Pulmonary artery endothelial cell (primary cell): ENCODE measurements around the gene MAG. TPM values are rescaled to one million over a fixed set of nuclear protein-coding genes. Genes with fewer than 3 reads are reported as not detected.

ENCODE experiments used
- DNase-seq: peaks from one replicate; pipeline ENCODE4 v3.0.0-alpha.2; 2011; ENCODE audit warnings: low read depth, low spot score
- total RNA-seq: library from RNA; depleted of rRNA; stranded (reverse); fragments of >200 nt; gene quantifications from 2 replicates; pipeline ENCODE4 v1.2.3, GENCODE V29; 2014

Gene MAG
- total RNA-seq, 1 donor from 2014 or later, result not detected

DNA sequence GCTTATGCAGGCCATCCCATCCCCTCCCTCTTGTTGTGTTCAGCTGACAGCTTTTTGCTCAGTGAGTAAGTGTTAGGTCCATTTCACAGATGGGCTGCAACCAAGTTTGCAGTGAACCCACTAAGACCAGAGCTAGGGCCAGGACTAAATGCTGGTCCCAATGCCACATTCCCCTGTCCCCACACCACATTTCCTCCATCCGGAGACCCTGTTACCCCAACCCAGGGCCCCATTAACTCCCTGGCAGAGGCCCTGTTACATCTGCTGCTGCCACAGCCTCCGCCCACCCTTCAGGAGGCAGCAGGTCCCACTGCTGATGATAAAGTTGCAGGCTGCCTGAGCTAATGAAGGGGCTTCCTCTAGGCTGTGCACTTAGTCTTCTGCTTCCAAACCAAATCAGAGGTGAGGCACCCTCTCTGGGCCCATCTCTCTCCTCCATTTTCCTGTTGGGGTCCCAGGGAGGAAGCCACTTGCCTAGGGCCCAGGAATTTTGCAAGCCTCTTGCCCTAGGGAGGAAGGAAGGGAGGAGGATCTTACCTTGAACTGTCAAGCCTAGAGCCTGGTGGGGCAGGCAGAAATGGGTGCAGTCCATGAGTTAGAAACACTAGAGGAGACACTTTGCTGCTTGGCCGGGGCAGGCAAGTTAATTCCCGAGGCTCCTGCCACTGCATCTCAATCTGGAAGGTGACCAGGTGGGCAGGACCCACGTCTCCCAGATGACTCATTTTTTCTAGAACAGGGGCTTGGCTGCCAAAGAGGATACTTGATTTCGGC is 26.6 kb upstream of the MAG start:
- no peak for DNase-seq

DNA sequence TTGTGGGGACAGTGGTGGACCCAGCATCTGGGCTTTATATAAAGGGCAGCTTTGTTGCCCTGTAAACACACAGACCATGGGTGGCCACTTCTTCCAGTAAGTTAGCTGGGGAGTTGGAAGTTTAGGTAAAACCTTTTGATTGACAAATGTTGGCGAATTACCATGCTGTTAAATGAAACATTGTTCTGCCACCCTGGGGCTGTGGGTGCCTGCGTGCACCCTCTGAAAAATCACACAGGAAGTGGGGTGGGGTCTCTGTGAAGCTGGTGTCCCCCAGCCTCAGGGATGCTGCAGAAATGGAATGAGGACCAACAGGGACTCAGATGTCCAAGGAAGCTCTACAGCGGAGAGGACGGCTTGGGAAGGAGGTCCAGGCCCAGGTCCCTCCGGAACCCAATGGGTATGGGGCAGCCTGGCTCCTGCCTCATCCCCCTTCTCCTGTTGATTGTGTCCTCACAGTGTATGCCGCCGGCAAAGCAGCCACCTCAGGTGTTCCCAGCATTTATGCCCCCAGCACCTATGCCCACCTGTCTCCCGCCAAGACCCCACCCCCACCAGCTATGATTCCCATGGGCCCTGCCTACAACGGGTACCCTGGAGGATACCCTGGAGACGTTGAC is 26.0 kb upstream of the MAG start:
- DNase-seq, result no peak

DNA sequence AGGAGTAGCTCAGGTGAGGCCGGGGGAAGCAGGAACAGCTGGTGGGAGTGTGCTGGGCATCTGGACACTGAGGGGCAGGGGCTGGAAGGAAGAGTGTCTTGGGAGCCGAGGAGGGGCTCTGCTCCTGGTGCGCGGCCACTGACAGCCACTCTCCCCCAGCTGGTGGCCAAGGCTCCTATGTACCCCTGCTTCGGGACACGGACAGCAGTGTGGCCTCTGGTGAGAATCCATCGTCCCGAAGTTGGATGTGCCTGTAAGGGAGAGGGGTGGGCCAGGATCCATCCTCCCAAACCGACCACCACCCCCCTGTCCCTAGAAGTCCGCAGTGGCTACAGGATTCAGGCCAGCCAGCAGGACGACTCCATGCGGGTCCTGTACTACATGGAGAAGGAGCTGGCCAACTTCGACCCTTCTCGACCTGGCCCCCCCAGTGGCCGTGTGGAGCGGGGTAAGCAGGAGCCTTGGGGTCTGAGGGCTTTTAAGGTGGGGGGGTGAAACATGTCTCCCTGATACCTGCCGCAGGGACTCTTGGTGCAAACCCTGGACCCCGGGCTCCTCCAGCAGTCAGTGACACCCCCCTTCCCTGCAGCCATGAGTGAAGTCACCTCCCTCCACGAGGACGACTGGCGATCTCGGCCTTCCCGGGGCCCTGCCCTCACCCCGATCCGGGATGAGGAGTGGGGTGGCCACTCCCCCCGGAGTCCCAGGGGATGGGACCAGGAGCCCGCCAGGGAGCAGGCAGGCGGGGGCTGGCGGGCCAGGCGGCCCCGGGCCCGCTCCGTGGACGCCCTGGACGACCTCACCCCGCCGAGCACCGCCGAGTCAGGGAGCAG is 25.2 kb upstream of the MAG start:
- no peak for DNase-seq

DNA sequence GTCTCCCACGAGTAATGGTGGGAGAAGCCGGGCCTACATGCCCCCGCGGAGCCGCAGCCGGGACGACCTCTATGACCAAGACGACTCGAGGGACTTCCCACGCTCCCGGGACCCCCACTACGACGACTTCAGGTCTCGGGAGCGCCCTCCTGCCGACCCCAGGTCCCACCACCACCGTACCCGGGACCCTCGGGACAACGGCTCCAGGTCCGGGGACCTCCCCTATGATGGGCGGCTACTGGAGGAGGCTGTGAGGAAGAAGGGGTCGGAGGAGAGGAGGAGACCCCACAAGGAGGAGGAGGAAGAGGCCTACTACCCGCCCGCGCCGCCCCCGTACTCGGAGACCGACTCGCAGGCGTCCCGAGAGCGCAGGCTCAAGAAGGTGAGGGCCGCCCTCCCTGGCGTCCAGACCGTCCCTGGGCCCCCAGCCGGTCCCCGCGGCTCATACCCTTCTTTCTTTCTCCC is 24.6 kb upstream of the MAG start:
- no peak for DNase-seq

DNA sequence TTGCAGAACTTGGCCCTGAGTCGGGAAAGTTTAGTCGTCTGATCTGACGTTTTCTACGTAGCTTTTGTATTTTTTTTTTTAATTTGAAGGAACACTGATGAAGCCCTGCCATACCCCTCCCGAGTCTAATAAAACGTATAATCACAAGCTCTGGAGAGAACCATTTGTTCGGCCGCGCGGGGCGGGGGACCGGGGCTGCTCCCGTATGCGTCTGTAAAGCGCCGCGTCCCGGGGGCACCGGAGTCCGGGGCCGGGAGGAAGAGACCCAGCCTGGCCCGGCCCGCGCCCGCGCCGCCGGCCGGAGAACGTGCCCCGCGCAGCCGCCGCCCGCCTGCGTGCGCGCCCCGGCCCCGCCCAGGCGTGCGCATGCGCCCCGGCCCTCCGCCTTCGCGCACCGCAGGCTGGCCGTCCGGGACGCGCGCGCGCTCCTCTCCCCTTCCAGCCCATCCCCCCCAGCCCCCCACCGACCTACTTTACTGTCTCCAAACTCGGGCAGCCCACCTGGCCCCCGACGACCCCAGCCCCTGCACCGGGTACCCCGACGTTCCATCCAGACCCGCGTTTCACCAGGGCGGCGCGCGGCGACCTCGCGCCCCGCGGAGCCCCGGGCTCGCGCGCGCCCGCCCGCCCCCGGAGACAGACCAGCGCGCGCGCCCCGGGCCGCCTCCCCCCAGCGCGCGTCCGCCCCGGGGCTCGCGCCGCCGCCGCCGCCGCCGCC is 24.0 kb upstream of the MAG start:
- DNase-seq, result no peak

DNA sequence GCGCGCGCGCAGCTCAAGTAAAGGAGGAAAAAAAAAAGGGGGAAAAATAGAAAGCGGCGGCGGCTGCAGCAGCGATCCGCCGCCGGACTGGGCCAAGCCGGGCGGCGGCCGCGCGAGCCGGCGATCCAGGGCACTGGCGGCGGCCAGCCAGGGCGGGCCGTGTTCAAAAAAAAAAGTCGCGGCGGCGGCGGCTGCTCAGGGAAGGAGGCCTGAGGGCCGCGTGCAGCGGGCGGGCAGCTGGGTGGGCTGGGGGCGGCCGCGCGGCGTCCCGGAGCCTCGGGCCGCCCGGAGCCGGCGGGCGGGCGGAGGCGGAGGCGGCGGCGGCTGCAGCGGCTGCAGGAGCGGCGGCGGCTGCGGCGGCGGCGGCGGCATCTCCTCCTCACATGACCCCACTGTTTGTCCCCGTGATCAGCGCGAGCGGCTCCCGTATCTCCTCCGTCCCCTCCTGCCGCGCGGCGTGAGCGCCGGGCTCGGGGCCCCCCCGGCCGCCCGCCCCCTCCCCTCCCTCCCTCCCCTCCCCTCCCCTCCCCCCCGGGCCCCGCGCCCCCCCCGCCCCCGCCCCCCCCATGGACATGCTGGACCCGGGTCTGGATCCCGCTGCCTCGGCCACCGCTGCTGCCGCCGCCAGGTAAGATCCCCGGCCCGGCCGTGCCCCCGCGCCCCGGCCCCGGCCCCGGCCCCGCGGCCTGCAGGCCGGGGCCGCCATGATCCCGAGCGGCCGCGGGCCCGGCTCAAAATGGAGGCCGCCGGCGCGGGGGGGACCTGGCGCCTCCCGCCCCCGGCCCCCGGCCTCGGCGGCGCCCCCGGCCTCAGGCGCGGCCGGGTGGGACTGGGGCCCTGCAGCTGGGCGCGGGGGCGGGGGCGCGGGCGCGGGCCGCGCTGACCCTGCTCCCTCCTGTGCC is 23.2 kb upstream of the MAG start, which contains the start of gene USF2:
TSS of gene USF2 (plus strand) at position 427 of the 902 bp plus-strand sequence. CDS start at position 567, 140 bp downstream.
- peak; percentile 20 for DNase-seq

DNA sequence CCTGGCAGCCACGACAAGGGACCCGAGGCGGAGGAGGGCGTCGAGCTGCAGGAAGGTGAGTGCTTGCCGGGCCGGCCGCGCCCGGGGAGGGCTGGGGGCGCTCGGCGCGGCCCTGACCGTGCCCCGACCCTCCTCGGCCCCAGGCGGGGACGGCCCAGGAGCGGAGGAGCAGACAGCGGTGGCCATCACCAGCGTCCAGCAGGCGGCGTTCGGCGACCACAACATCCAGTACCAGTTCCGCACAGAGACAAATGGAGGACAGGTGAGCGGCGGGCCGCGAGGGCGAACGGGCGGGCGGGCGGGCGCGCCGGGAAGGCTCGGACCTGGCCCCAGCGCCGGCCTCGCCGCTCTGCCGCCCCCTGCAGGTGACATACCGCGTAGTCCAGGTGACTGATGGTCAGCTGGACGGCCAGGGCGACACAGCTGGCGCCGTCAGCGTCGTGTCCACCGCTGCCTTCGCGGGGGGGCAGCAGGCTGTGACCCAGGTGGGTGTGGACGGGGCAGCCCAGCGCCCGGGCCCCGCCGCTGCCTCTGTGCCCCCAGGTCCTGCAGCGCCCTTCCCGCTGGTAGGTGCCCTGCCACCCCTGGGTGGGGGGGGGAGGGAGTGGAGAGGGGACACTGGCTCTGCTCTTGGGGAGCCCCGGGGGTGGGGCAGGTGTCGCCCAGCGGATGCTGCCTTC is 22.4 kb upstream of the MAG start:
- peak; percentile 24 for DNase-seq

DNA sequence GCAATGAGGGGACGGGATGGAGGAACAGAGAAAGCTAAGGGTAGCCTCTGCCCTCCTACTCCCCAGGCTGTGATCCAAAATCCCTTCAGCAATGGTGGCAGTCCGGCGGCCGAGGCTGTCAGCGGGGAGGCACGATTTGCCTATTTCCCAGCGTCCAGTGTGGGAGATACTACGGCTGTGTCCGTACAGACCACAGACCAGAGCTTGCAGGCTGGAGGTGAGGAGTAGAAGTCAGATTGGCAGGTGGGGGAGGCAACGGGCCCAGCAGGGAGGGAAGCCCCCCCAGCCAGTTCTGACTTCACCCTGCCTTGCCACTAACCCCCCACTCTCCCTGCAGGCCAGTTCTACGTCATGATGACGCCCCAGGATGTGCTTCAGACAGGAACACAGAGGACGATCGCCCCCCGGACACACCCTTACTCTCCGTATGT is 21.6 kb upstream of the MAG start:
- DNase-seq, result no peak

DNA sequence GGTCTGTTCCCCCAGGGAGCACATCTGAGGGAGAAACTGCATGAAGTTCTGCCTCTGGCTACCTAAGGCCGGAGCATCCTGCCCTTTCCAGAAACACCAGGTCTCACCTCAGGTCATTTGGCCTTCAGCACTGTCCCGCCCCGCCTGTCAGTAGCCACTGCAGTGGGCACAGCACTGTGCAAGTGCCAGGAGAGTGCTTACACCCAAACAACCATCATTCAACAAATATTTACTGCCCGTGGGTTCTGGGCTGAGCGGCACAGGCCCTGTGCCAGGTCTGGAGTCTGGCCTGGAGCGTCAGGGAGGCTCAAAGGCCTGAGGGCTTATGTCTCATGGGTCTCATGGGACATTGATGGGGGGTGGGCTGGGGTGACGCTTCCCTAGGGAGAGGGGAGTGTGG is 20.4 kb upstream of the MAG start:
- no peak for DNase-seq

DNA sequence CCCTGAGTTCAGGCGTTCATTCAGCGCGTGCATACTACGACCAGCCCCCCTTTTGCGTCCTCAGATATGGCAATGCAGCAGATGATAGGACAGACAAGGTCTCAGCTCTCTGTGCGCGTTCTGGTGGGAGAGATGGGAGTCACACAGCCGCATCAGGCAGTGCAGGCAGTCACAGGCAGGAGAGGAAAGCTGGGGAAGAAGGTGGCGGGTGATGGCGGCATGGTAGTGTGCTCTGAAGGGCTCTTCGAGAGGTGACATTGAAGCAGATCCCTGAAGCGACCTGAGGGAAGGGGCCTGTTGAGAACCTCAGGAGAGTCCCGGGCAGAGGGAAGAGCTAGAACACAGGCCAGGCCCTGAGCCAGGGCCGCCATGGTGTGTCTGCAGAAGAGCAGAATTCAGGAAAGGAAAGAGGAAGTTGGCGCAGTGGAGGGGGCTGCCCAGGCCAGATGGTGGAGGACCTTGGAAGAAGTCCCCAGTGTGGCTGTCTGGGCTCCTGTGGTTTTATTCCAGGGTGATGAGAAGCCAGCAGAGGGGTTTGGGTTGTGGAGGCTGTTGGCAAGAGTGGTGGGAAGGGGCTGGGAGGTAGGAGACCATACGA is 19.7 kb upstream of the MAG start:
- no peak for DNase-seq

DNA sequence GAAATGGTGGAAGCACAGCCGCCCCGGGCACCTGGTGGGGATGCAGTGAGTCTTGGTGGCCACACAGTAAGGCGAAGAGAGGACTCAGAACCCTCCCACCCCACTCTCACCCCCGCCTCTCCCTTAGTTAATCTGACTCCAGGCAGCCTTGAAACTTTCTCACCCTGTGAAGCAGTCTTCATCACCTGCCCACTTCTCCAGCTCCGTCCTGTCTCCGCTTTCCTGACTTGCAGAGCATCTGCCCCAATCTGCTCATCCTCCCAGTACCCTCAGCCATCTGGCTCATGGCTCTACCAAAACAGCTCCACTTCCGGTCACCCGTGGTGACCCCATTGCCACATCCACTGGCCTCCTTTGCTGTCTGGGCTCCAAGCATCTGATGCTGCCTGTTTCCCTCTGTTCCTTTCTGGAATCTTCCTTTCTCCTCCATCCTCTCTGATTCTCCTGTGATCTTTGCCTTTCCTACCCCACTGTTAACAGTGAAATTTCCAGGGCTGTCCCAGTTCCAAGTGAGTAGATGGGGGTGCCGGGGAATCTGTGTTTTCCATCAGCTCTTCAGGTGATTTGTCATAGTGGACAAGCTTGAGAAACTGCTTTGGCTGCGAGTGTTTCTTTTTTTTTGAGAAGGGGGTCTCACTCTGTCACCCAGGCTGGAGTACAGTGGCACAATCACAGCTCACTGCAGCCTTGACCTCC is 18.9 kb upstream of the MAG start:
- DNase-seq, result no peak

DNA sequence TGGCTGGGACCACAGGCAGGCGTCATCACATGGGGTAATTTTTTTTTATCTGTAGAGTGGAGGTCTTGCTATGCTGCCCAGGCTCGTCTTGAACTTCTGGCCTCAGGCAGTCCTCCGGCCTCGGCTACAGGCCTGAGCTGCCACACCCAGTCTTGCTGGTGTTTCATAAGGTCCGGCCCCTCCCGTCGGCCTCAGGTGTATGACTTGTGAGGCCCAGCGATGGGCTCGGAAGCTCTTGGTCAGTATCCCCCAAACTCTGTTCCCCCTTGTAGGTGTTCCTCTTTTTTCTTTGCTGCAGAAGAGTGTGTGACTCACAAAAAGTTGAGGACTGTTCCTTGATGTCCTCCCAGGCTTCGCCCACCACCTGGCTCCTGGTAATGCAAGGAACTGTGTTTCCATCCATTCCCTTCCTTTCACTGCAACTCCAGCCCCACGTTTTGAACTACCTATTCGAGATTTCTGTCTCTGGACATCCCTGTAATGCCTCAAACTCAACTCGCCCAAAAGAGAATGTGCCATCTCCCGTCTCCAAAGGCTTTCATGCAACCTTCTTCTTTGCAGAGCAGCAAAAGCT is 18.2 kb upstream of the MAG start:
- DNase-seq, result no peak

DNA sequence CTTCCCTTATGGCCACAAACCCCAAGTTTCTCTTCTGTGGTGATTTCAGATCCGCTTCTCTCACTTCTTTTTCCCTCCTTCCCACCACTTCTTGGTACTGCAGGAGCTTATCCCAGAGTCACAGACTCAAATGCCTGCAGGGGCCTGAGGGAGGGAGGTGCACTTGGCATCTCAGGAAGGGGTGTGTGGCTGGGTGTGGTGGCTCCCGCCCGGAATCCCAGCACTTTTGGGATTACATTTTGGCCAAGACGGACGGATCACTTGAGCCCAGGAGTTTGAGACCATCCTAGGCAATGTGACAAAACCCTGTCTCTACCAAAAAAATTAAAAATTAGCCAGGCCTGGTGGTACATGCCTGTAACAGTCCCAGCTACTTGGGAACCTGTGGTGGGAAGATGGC is 17.6 kb upstream of the MAG start:
- DNase-seq, result no peak

DNA sequence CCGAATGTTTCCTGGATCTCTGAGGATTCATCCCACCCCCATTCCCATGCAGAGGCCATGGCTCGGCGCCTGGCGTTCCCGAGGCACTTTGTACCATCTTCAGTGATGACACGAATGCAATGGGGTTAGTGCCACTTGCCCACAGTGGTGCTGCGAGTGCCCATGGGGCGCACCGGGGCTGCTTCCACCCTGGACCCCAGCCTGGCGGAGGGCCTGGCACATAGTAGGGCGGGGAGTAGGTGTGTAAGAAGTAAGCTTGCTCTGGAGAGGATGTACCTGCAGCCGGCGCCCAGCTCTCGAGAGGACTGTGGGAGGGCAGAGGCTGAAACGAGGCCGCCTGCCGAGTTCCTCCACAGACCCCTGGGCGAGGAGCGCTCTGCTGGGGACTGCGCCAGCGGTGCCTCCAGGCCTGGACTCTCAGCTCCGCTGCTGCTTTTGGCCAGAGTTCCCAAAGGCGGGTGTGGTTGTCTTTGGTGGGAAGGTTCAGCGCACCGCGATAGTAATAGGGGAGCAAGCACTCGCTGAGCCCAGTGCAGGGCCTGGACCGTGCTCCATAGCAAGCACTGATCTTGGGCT is 15.2 kb upstream of the MAG start:
- DNase-seq, result no peak

DNA sequence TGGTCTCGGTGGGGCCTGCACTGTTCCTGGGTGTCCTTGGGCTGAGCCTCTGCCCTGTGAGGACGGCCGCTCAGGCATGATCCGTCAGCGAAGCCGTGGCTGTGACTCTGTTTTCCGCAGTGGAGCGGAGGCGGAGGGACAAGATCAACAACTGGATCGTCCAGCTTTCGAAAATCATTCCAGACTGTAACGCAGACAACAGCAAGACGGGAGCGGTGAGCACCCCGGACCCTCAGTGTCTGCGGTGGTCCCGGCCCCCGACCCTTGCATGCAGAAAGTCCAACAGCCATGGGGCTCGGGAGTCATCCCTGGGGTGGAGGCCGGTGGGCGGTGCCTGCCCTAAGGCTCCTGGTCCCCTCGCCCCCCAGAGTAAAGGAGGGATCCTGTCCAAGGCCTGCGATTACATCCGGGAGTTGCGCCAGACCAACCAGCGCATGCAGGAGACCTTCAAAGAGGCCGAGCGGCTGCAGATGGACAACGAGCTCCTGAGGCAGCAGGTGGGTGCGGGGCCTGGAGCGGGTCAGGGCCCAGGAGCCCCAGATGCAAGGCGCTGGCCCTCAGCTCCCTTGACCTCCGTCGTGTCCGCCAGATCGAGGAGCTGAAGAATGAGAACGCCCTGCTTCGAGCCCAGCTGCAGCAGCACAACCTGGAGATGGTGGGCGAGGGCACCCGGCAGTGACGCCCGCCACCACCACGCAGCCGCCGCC is 13.2 kb upstream of the MAG start:
- no peak for DNase-seq

DNA sequence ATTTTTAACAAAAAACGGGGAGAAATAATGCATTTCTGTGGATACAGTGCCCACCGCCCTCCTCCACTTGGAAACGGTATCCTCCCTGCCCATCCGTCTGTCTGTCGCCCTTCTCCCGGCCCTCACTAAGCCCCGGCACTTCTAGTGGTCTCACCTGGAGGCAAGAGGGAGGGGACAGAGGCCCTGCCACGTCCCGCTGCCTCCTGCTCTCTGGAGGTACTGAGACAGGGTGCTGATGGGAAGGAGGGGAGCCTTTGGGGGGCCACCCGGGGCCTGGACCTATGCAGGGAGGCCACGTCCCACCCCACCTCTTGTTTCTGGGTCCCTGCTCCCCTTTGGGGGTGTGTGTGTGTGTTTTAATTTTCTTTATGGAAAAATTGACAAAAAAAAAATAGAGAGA is 12.6 kb upstream of the MAG start:
- no peak for DNase-seq
